ENCODE measurements around the gene PPP1R14D. TPM values are rescaled to one million over a fixed set of nuclear protein-coding genes. Genes with fewer than 3 reads are reported as not detected.

Gene PPP1R14D
- total and polyA plus RNA-seq, 2 of the 8 experiments (the other 6 are each of a cell fraction or from before 2014, with no cell fraction given) = not detected

GRCh38 chr15:40793216-40793989 lies 35.1 kb downstream of the PPP1R14D start:
- Histone ChIP-seq H3K23me2 (ENCODE audit: low read depth, low read length) (no peaks in the 10 kb centered on the region; the same call in 1 of the 2 replicates), H2BK12ac (ENCODE audit: low read depth, low read length) (no peak overlapping the region), H3K18ac (ENCODE audit: extremely low read depth, low read length) (no peak overlapping the region), H3K79me1 (ENCODE audit: low read depth, low read length) (peaks cover 4% of the 10 kb centered on the region), H3K4me1 (replicated peaks in 1 of 4; ENCODE audit: control insufficient read depth in 3 of 4, insufficient read depth in 4 of 4, low read length in 3 of 4) (peaks cover 4 to 13% (median 8%) of the 10 kb centered on the region in 4 experiments), H4K91ac (replicated peaks; ENCODE audit: insufficient read length, low read length) (peak overlapping the region; percentile 68), H3K4me2 (ENCODE audit: insufficient read depth in 1 of 2, low read depth in 2 of 2, low read length in 2 of 2) (no peak overlapping the region), H3K9ac (replicated peaks in 1 of 4; ENCODE audit: extremely low read depth in 1 of 4, low read depth in 3 of 4, low read length in 3 of 4) (no peak overlapping the region; a peak in 1 of 7 replicates), H2BK5ac (ENCODE audit: low read depth, low read length) (0 out of 2 replicates have a peak overlapping the region, but pooled peaks have one; percentile 4), H2BK20ac (ENCODE audit: low read length) (peak overlapping the region; percentile 24; the same call in 1 of the 2 replicates), H3K9me3 (ENCODE audit: insufficient read depth in 2 of 2, low read depth in 1 of 2, low read length in 1 of 2) (no peaks in the 10 kb centered on the region), H3K23ac (ENCODE audit: insufficient read length) (no peak overlapping the region), H2BK120ac (replicated peaks; ENCODE audit: low read depth, low read length) (no peak overlapping the region), H4K8ac (ENCODE audit: extremely low read depth, insufficient read depth, low read length) (no peak overlapping the region), H2AFZ (ENCODE audit: low read length) (no peak overlapping the region), H3K56ac (replicated peaks; ENCODE audit: insufficient read length, low read depth, low read length) (no peak overlapping the region), H3K4me3 (ENCODE audit: extremely low read depth in 1 of 4, insufficient read depth in 2 of 4, low read depth in 3 of 4, low read length in 4 of 4) (no peak overlapping the region), H3K27ac (ENCODE audit: low read depth, low read length) (no peak overlapping the region), H4K20me1 (replicated peaks in 1 of 2; ENCODE audit: control insufficient read depth in 1 of 2, insufficient read depth in 2 of 2, low read length in 2 of 2) (peaks cover 2 to 3% of the 10 kb centered on the region in 2 experiments), H3K27me3 (replicated peaks in 1 of 4; ENCODE audit: control insufficient read depth in 3 of 4, extremely low read depth in 1 of 4, insufficient read depth in 3 of 4, low read length in 3 of 4) (no peaks in the 10 kb centered on the region), H3K4ac (replicated peaks; ENCODE audit: insufficient read length, low read depth, low read length) (no peak overlapping the region), H3K14ac (ENCODE audit: insufficient read length) (no peak overlapping the region), H4K5ac (ENCODE audit: insufficient read length, low read depth, low read length) (no peak overlapping the region), H2AK5ac (ENCODE audit: low read depth, low read length) (no peak overlapping the region), H2BK15ac (ENCODE audit: low read length) (0 out of 2 replicates have a peak overlapping the region, but pooled peaks have one; percentile 22), H3K79me2 (ENCODE audit: control insufficient read depth in 1 of 2, insufficient read depth in 2 of 2, low read length in 2 of 2) (peaks cover 0 to 14% of the 10 kb centered on the region in 2 experiments; a peak in 2 of 4 replicates), H3K36me3 (ENCODE audit: control insufficient read depth in 2 of 4, insufficient read depth in 4 of 4, low read length in 3 of 4) (no peaks in the 10 kb centered on the region; a peak in 1 of 8 replicates)
- DNase-seq (ENCODE audit: low read depth in 1 of 2, low spot score in 2 of 2) (no peak), FAIRE-seq (no peak)
- 86% methylated on average over 9 of the region's 9 CpGs; no CpG with 5 or more reads in 1 of the 2 experiments for WGBS, 2 experiments (ENCODE audit: extremely low coverage in 1 of 2, insufficient coverage in 1 of 2, insufficient read length in 1 of 2, insufficient replicate concordance in 2 of 2, low coverage in 1 of 2, low lambda C conversion rate in 2 of 2, missing lambda C conversion rate in 1 of 2)
- ChIA-PET CTCF (ENCODE audit: partially characterized antibody) (interaction anchor here (1.8 to 2.2 kb wide), 5 partner anchors 9 to 101 kb away, joined by 5 to 8 read pairs (median 7); partner anchors contain the start of gene VPS18), POLR2A (ENCODE audit: partially characterized antibody) (interaction anchor here (0.8 kb wide), 1 partner anchor 13 kb away, joined by 4 read pairs; no protein-coding TSS in a partner anchor)
- TF ChIP-seq CTBP2 (IDR thresholded peaks at IDR 0.05; ENCODE audit: borderline replicate concordance, insufficient read depth, insufficient read length, low read length) (no peak), JUN (IDR thresholded peaks at IDR 0.05; ENCODE audit: low read depth, low read length) (no peak), ATF3 (IDR thresholded peaks at IDR 0.05; ENCODE audit: insufficient read depth, low read depth, low read length) (no peak), CEBPB (IDR thresholded peaks at IDR 0.05; ENCODE audit: low read depth, low read length) (no peak), TBP (IDR thresholded peaks at IDR 0.05; ENCODE audit: low read depth, low read length) (no peak), SIX5 (IDR thresholded peaks at IDR 0.05; ENCODE audit: low read depth, low read length) (no peak), RAD21 (IDR thresholded peaks at IDR 0.05 in 1 of 2, conservative IDR thresholded peaks at IDR 0.05 in 1 of 2; ENCODE audit: low read depth in 2 of 2, low read length in 2 of 2) (no peak), E2F6 (IDR thresholded peaks at IDR 0.05) (no peak), RBBP5 (IDR thresholded peaks at IDR 0.05; ENCODE audit: borderline replicate concordance, low read depth, low read length) (no peak), SUZ12 (IDR thresholded peaks at IDR 0.05; ENCODE audit: low read length) (no peak)
